ENCODE measurements around the gene MAPK12.

MAPK12 gene

GRCh38 chr22:50294319-50294656 lies 32.8 kb upstream of the MAPK12 start:
- no peak for DNase-seq (ENCODE audit: low spot score)
- TF ChIP-seq CTCF (IDR thresholded peaks at IDR 0.05; ENCODE audit: extremely low read depth, insufficient read depth, missing control alignments) = no peak
- in situ Hi-C loops (cut with MboI; ENCODE audit: low pct_unique_long_range_greater_than_20kb, low sequenced_read_pairs, unreplicated experiment) = no loop called here

GRCh38 chr22:50293441-50294318 lies 32.2 kb upstream of the MAPK12 start:
- no peak for TF ChIP-seq CTCF (IDR thresholded peaks at IDR 0.05; ENCODE audit: extremely low read depth, insufficient read depth, missing control alignments)
- no peak for DNase-seq (ENCODE audit: low spot score)
- in situ Hi-C loops (cut with MboI; ENCODE audit: low pct_unique_long_range_greater_than_20kb, low sequenced_read_pairs, unreplicated experiment) = no loop called here

GRCh38 chr22:50292643-50293440 lies 31.4 kb upstream of the MAPK12 start:
- no peak for TF ChIP-seq CTCF (IDR thresholded peaks at IDR 0.05; ENCODE audit: extremely low read depth, insufficient read depth, missing control alignments)
- in situ Hi-C loops (cut with MboI; ENCODE audit: low pct_unique_long_range_greater_than_20kb, low sequenced_read_pairs, unreplicated experiment) = no loop called here
- DNase-seq (ENCODE audit: low spot score) = no peak

GRCh38 chr22:50289942-50290630 lies 28.6 kb upstream of the MAPK12 start:
- in situ Hi-C loops (cut with MboI; ENCODE audit: low pct_unique_long_range_greater_than_20kb, low sequenced_read_pairs, unreplicated experiment) = no loop called here
- TF ChIP-seq CTCF (IDR thresholded peaks at IDR 0.05; ENCODE audit: extremely low read depth, insufficient read depth, missing control alignments) = no peak
- DNase-seq (ENCODE audit: low spot score) = no peak

GRCh38 chr22:50289151-50289941 lies 27.9 kb upstream of the MAPK12 start:
- TF ChIP-seq CTCF (IDR thresholded peaks at IDR 0.05; ENCODE audit: extremely low read depth, insufficient read depth, missing control alignments) = no peak
- in situ Hi-C loops (cut with MboI; ENCODE audit: low pct_unique_long_range_greater_than_20kb, low sequenced_read_pairs, unreplicated experiment) = no loop called here
- no peak for DNase-seq (ENCODE audit: low spot score)

- in situ Hi-C loops (cut with MboI; ENCODE audit: low pct_unique_long_range_greater_than_20kb, low sequenced_read_pairs, unreplicated experiment) = no loop called here
- DNase-seq (ENCODE audit: low spot score) = no peak
- TF ChIP-seq CTCF (IDR thresholded peaks at IDR 0.05; ENCODE audit: extremely low read depth, insufficient read depth, missing control alignments) = no peak
Measured at GRCh38 chr22:50287731-50288130, 26.2 kb upstream of the MAPK12 start.

Data from GM13977 (cell line).